Measurements from ENCODE around the gene FOXO1.

FOXO1 gene

GRCh38 chr13:40508767-40509342 lies 157.6 kb downstream of the FOXO1 start:
- TF ChIP-seq CTCF (IDR thresholded peaks at IDR 0.05): no peak
- Mint-ChIP-seq H3K4me3 (no peak overlapping the region), H3K9me3 (peaks cover 3% of the 10 kb centered on the region), H3K4me1 (no peaks in the 10 kb centered on the region), H3K27me3 (ENCODE audit: low read depth, poor library complexity) (peaks cover 9% of the 10 kb centered on the region), H3K36me3 (ENCODE audit: low read depth) (no peaks in the 10 kb centered on the region), H3K27ac (no peak overlapping the region)
- DNase-seq: no peak

DNA sequence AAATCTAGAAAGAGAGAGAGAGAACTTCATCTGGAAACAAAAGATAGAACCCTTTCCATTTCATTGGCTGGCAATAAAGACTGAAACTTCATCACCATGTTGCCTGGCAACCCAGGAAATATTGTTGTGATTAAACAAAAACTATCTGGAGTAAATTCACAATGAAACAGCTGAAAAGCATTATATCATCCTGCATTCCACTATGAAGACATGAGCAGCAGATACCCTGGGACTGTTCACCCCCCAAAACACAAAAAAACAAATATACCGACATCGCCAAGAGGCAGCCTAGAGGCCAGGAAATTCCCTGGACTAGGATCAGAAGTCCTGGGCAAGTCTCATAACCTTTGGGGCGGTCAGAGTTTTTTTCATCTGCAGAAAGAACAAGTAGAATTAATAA lies 158.3 kb downstream of the FOXO1 start:
- no peaks in the 10 kb centered on the region for H3K36me3 Mint-ChIP-seq (ENCODE audit: low read depth)
- no peak overlapping the region for H3K27ac Mint-ChIP-seq
- peaks cover 9% of the 10 kb centered on the region for H3K27me3 Mint-ChIP-seq (ENCODE audit: low read depth, poor library complexity)
- no peak overlapping the region for H3K4me3 Mint-ChIP-seq
- no peak for DNase-seq
- no peaks in the 10 kb centered on the region for H3K4me1 Mint-ChIP-seq
- TF ChIP-seq CTCF (IDR thresholded peaks at IDR 0.05): no peak
- peaks cover 3% of the 10 kb centered on the region for H3K9me3 Mint-ChIP-seq

GRCh38 chr13:40506592-40507446 lies 159.6 kb downstream of the FOXO1 start:
- peaks cover 3% of the 10 kb centered on the region for H3K9me3 Mint-ChIP-seq
- H3K27ac Mint-ChIP-seq: peak overlapping the region; percentile 54
- H3K36me3 Mint-ChIP-seq (ENCODE audit: low read depth): no peaks in the 10 kb centered on the region
- H3K4me3 Mint-ChIP-seq: no peak overlapping the region
- DNase-seq: no peak
- H3K4me1 Mint-ChIP-seq: no peaks in the 10 kb centered on the region
- no peak for TF ChIP-seq CTCF (IDR thresholded peaks at IDR 0.05)
- peaks cover 9% of the 10 kb centered on the region for H3K27me3 Mint-ChIP-seq (ENCODE audit: low read depth, poor library complexity)

All from nephron progenitor cell (in vitro differentiated cells).